Measurements from ENCODE around the gene CERS3.

The CERS3 gene

GRCh38 chr15:100372739-100373119 is 156.0 kb downstream of the CERS3 start:
- no peak overlapping the region for H2AFZ ChIP-seq (ENCODE audit: low read depth, low read length, severe bottlenecking)
- TF ChIP-seq EZH2phosphoT487 (conservative IDR thresholded peaks at IDR 0.05; ENCODE audit: low read length) (no peak), CTCF (IDR thresholded peaks at IDR 0.05; ENCODE audit: insufficient read depth, low read length, poor library complexity, severe bottlenecking) (no peak)
- no peaks in the 10 kb centered on the region for H3K9me3 ChIP-seq (ENCODE audit: insufficient read depth, low read length)
- H3K9ac ChIP-seq (ENCODE audit: low read length), result no peak overlapping the region
- H3K27me3 ChIP-seq (ENCODE audit: low read length), result no peaks in the 10 kb centered on the region
- H4K20me1 ChIP-seq (ENCODE audit: low read depth, low read length), result no peaks in the 10 kb centered on the region
- H3K79me2 ChIP-seq (ENCODE audit: insufficient read depth, low read length), result no peaks in the 10 kb centered on the region
- no peaks in the 10 kb centered on the region for H3F3A ChIP-seq (ENCODE audit: insufficient read depth)
- H3K4me3 ChIP-seq (ENCODE audit: insufficient read depth, low read length, poor library complexity, severe bottlenecking), result no peak overlapping the region
- H3K9me2 ChIP-seq (replicated peaks; ENCODE audit: insufficient read depth, low read length), result no peaks in the 10 kb centered on the region
- H3K27ac ChIP-seq (ENCODE audit: low read depth, low read length), result no peak overlapping the region
- no peak overlapping the region for H3K4me2 ChIP-seq (ENCODE audit: low read depth, low read length, poor library complexity, severe bottlenecking)
- H3K36me3 ChIP-seq (ENCODE audit: low read length), result no peaks in the 10 kb centered on the region

DNA sequence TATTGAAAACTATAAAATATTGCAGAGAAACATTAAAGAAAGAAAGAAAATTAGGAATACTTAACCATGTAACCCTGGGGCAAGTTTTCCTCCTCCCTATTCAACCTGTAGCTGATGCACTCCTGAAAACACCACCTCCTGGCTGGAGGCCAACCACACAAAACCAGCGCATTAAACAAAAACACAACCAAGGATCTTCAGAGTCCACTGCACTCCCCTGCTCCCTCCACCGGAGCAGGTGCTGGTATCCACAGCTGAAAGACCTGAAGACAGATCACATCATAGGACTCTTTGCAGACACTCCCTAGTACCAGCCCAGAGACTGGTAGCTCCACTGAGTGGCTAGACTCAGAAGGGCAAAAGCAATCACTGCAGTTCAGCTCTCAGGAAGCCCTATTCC is 173.4 kb downstream of the CERS3 start:
- H3K27me3 ChIP-seq (ENCODE audit: low read length), result no peaks in the 10 kb centered on the region
- no peak overlapping the region for H2AFZ ChIP-seq (ENCODE audit: low read depth, low read length, severe bottlenecking)
- no peaks in the 10 kb centered on the region for H3K9me2 ChIP-seq (replicated peaks; ENCODE audit: insufficient read depth, low read length)
- H3K4me2 ChIP-seq (ENCODE audit: low read depth, low read length, poor library complexity, severe bottlenecking), result no peak overlapping the region
- H3K27ac ChIP-seq (ENCODE audit: low read depth, low read length), result no peak overlapping the region
- TF ChIP-seq CTCF (IDR thresholded peaks at IDR 0.05; ENCODE audit: insufficient read depth, low read length, poor library complexity, severe bottlenecking) (no peak), EZH2phosphoT487 (conservative IDR thresholded peaks at IDR 0.05; ENCODE audit: low read length) (no peak)
- no peak overlapping the region for H3K4me3 ChIP-seq (ENCODE audit: insufficient read depth, low read length, poor library complexity, severe bottlenecking)
- no peaks in the 10 kb centered on the region for H3K9me3 ChIP-seq (ENCODE audit: insufficient read depth, low read length)
- H3F3A ChIP-seq (ENCODE audit: insufficient read depth), result no peaks in the 10 kb centered on the region
- no peaks in the 10 kb centered on the region for H3K79me2 ChIP-seq (ENCODE audit: insufficient read depth, low read length)
- H3K36me3 ChIP-seq (ENCODE audit: low read length), result no peaks in the 10 kb centered on the region
- no peak overlapping the region for H3K9ac ChIP-seq (ENCODE audit: low read length)
- H4K20me1 ChIP-seq (ENCODE audit: low read depth, low read length), result no peaks in the 10 kb centered on the region

GRCh38 chr15:100353449-100353848 is 175.3 kb downstream of the CERS3 start:
- no peaks in the 10 kb centered on the region for H3K9me2 ChIP-seq (replicated peaks; ENCODE audit: insufficient read depth, low read length)

More at GRCh38 chr15:100353449-100353848, 175.3 kb downstream of the CERS3 start:
- no peaks in the 10 kb centered on the region for H3K36me3 ChIP-seq (ENCODE audit: low read length)
- no peaks in the 10 kb centered on the region for H3F3A ChIP-seq (ENCODE audit: insufficient read depth)
- H3K4me2 ChIP-seq (ENCODE audit: low read depth, low read length, poor library complexity, severe bottlenecking), result no peak overlapping the region
- H3K4me3 ChIP-seq (ENCODE audit: insufficient read depth, low read length, poor library complexity, severe bottlenecking), result no peak overlapping the region
- H3K27ac ChIP-seq (ENCODE audit: low read depth, low read length), result no peak overlapping the region
- TF ChIP-seq CTCF (IDR thresholded peaks at IDR 0.05; ENCODE audit: insufficient read depth, low read length, poor library complexity, severe bottlenecking) (no peak), EZH2phosphoT487 (conservative IDR thresholded peaks at IDR 0.05; ENCODE audit: low read length) (no peak)
- H3K9me3 ChIP-seq (ENCODE audit: insufficient read depth, low read length), result no peaks in the 10 kb centered on the region
- no peak overlapping the region for H3K9ac ChIP-seq (ENCODE audit: low read length)
- no peaks in the 10 kb centered on the region for H3K27me3 ChIP-seq (ENCODE audit: low read length)
- H2AFZ ChIP-seq (ENCODE audit: low read depth, low read length, severe bottlenecking), result no peak overlapping the region
- no peaks in the 10 kb centered on the region for H3K79me2 ChIP-seq (ENCODE audit: insufficient read depth, low read length)
- H4K20me1 ChIP-seq (ENCODE audit: low read depth, low read length), result no peaks in the 10 kb centered on the region
